Breast epithelium (tissue), 4 donors: Measurements from ENCODE around the gene AGAP1. TPM values are rescaled to one million over a fixed set of nuclear protein-coding genes. Genes with fewer than 3 reads are reported as not detected.

Experiments used
- DNase-seq, 2 donors: peaks; one replicate each; pipeline ENCODE4 v3.0.0-alpha.2; 2019; ENCODE audit warnings: low spot score in 2 of 2
- H3K27ac ChIP-seq, 2 donors: fragments of 200-600 bp; sonication (generic) in 1 of 2; one replicate each; pipeline ENCODE4 v1.5.1; 2016 to 2019; ENCODE audit warnings: mild to moderate bottlenecking in 1 of 2
- H3K27me3 ChIP-seq, 2 donors: fragments of 200-600 bp; sonication (generic) in 1 of 2; one replicate each; pipeline versions ENCODE4 v1.5.1 to v1.6.0; 2017 to 2019; ENCODE audit warnings: control low read depth in 1 of 2, mild to moderate bottlenecking in 1 of 2
- H3K36me3 ChIP-seq: fragments of 200-600 bp; one replicate; pipeline ENCODE4 v1.5.1; 2019
- H3K4me1 ChIP-seq, 2 donors: fragments of 200-600 bp; sonication (generic); one replicate each; pipeline ENCODE4 v1.5.1; 2016 to 2019; ENCODE audit warnings: control low read depth in 1 of 2
- H3K4me3 ChIP-seq, 3 donors: fragments of 200-600 bp; sonication (generic); 1 replicate in 2 of 3; 2 replicates in 1 of 3; pipeline ENCODE4 v1.5.1; 2016 to 2019; ENCODE audit warnings: mild to moderate bottlenecking in 3 of 3, moderate library complexity in 2 of 3
- H3K9me3 ChIP-seq, 2 donors: fragments of 200-600 bp; sonication (generic) in 1 of 2; one replicate each; pipeline ENCODE4 v1.5.1; 2016 to 2019; ENCODE audit warnings: control low read depth in 1 of 2
- CTCF ChIP-seq, 3 donors: fragments of 450-650 bp; IDR thresholded peaks; one replicate each; pipeline ENCODE4 v1.5.1; 2016 to 2017; ENCODE audit warnings: antibody characterized with exemption in 3 of 3, mild to moderate bottlenecking in 3 of 3, moderate library complexity in 3 of 3
- POLR2A ChIP-seq: fragments of 450-650 bp; IDR thresholded peaks from one replicate; pipeline ENCODE4 v1.6.1; 2016; ENCODE audit warnings: antibody characterized with exemption, mild to moderate bottlenecking, moderate library complexity
- POLR2AphosphoS5 ChIP-seq, 3 donors: sonication (generic); formaldehyde crosslinking; IDR thresholded peaks; one replicate each; pipeline ENCODE4 v1.6.1; 2017; ENCODE audit warnings: antibody characterized with exemption in 3 of 3
- intact Hi-C: fragments of 100-400 bp; cut with DNase I; formaldehyde crosslinking; loops from one replicate; pipeline ENCODE4 v1.15.1; 2023; ENCODE audit warnings: low total_unique reads
- total RNA-seq, 3 donors: library from RNA; depleted of rRNA; stranded (reverse); fragments of >200 nt; gene quantifications; one replicate each; pipeline ENCODE4 v1.1.0, GENCODE V29; 2016

Gene AGAP1
- total RNA-seq, 3 donors from 2014 or later, result 19.7 to 27.1 (median 25.9) TPM

- H3K4me1 ChIP-seq, result no peaks in the 10 kb centered on the region
- no peak for DNase-seq
- intact Hi-C loops, result loop anchor here (2.0 kb wide), 1 partner anchor 49 kb away; no protein-coding TSS in a partner anchor
These were observed 40.0 kb downstream of the AGAP1 start for GRCh38 chr2:235533616-235534385.

GRCh38 chr2:235534678-235535422, 41.0 kb downstream of the AGAP1 start:
- intact Hi-C loops, result loop anchor here (2.0 kb wide), 1 partner anchor 50 kb away; no protein-coding TSS in a partner anchor
- TF ChIP-seq POLR2AphosphoS5 (IDR thresholded peaks at IDR 0.05), result no peak
- TF ChIP-seq POLR2A, result no peak
- TF ChIP-seq CTCF (IDR thresholded peaks at IDR 0.05), result no peak
- H3K9me3 ChIP-seq, result no peaks in the 10 kb centered on the region
- DNase-seq, result no peak
- no peaks in the 10 kb centered on the region for H3K4me1 ChIP-seq
- H3K27me3 ChIP-seq, result no peaks in the 10 kb centered on the region
- H3K27ac ChIP-seq, result no peak overlapping the region
- no peak overlapping the region for H3K4me3 ChIP-seq
- H3K36me3 ChIP-seq, result no peaks in the 10 kb centered on the region

More at GRCh38 chr2:235533616-235534385, 40.0 kb downstream of the AGAP1 start:
- Histone ChIP-seq H3K36me3 (no peaks in the 10 kb centered on the region), H3K4me3 (no peak overlapping the region), H3K27ac (no peak overlapping the region), H3K9me3 (no peaks in the 10 kb centered on the region), H3K27me3 (no peaks in the 10 kb centered on the region)
- TF ChIP-seq POLR2AphosphoS5 (IDR thresholded peaks at IDR 0.05), result no peak
- no peak for TF ChIP-seq CTCF (IDR thresholded peaks at IDR 0.05)
- no peak for TF ChIP-seq POLR2A

- DNase-seq, result no peak
- TF ChIP-seq POLR2A (no peak), CTCF (IDR thresholded peaks at IDR 0.05) (no peak), POLR2AphosphoS5 (IDR thresholded peaks at IDR 0.05) (no peak)
- H3K36me3 ChIP-seq, result no peaks in the 10 kb centered on the region
- intact Hi-C loops, result loop anchor here (2.0 kb wide), 1 partner anchor 51 kb away; no protein-coding TSS in a partner anchor
- peak overlapping the region in 1 of 3 donors; percentile 24 for H3K4me3 ChIP-seq
- no peaks in the 10 kb centered on the region for H3K27me3 ChIP-seq
- no peaks in the 10 kb centered on the region for H3K4me1 ChIP-seq
- no peaks in the 10 kb centered on the region for H3K9me3 ChIP-seq
- no peak overlapping the region for H3K27ac ChIP-seq
These were observed 41.7 kb downstream of the AGAP1 start for GRCh38 chr2:235535423-235536130.

GRCh38 chr2:235536711-235537110, 42.9 kb downstream of the AGAP1 start:
- no peak overlapping the region for H3K4me3 ChIP-seq
- H3K27me3 ChIP-seq, result no peaks in the 10 kb centered on the region
- intact Hi-C loops, result no loop called here

More at GRCh38 chr2:235536711-235537110, 42.9 kb downstream of the AGAP1 start:
- TF ChIP-seq POLR2A, result no peak
- TF ChIP-seq POLR2AphosphoS5 (IDR thresholded peaks at IDR 0.05), result no peak
- TF ChIP-seq CTCF (IDR thresholded peaks at IDR 0.05), result no peak
- Histone ChIP-seq H3K27ac (no peak overlapping the region), H3K9me3 (no peaks in the 10 kb centered on the region), H3K36me3 (no peaks in the 10 kb centered on the region), H3K4me1 (no peaks in the 10 kb centered on the region)
- no peak for DNase-seq
